Neural cell (in vitro differentiated cells): ENCODE results near the gene TMEM53. TPM values are rescaled to one million over a fixed set of nuclear protein-coding genes. Genes with fewer than 3 reads are reported as not detected.

Source experiments
- H2AFZ ChIP-seq: fragments of 200-600, 300-800 bp; sonication (generic), shearing (Covaris generic); 2 replicates; pipeline ENCODE4 v1.6.0; 2014; ENCODE audit warnings: low read depth, mild to moderate bottlenecking, antibody characterized with exemption, low read length, moderate library complexity
- H3F3A ChIP-seq: fragments of 200-600 bp; shearing (Covaris generic); 2 replicates; pipeline ENCODE4 v1.6.1; 2016; ENCODE audit warnings: mild to moderate bottlenecking, moderate library complexity, mixed read lengths, antibody characterized with exemption, low read length; ENCODE audit not compliant: insufficient read depth, poor library complexity, severe bottlenecking
- H3K27ac ChIP-seq: fragments of 200-600, 300-800 bp; sonication (generic), shearing (Covaris generic); 2 replicates; pipeline ENCODE4 v1.5.1; 2014; ENCODE audit warnings: mild to moderate bottlenecking, low read length, moderate library complexity
- H3K27me3 ChIP-seq: fragments of 300-800, 200-600 bp; sonication (generic), shearing (Covaris generic); 2 replicates; pipeline ENCODE4 v1.6.0; 2014; ENCODE audit warnings: mild to moderate bottlenecking, low read depth, low read length, moderate library complexity; ENCODE audit not compliant: insufficient read depth
- H3K36me3 ChIP-seq: fragments of 300-800, 200-600 bp; sonication (generic), shearing (Covaris generic); 2 replicates; pipeline ENCODE4 v1.5.1; 2014; ENCODE audit warnings: mild to moderate bottlenecking, antibody characterized with exemption, low read length, moderate library complexity; ENCODE audit not compliant: insufficient read depth
- H3K4me2 ChIP-seq: fragments of 300-800, 200-600 bp; sonication (generic), shearing (Covaris generic); 2 replicates; pipeline ENCODE4 v1.6.0; 2014; ENCODE audit warnings: mild to moderate bottlenecking, low read length
- H3K4me3 ChIP-seq: fragments of 300-800, 200-600 bp; sonication (generic), shearing (Covaris generic); 2 replicates; pipeline ENCODE4 v1.5.1; 2014; ENCODE audit warnings: mild to moderate bottlenecking, low read length, moderate library complexity
- H3K79me2 ChIP-seq: fragments of 200-600 bp; shearing (Covaris generic); replicated peaks from 2 replicates; pipeline ENCODE4 v1.6.0; 2014; ENCODE audit warnings: mild to moderate bottlenecking, low read length, moderate library complexity; ENCODE audit not compliant: insufficient read depth
- H3K9ac ChIP-seq: fragments of 300-800, 200-600 bp; sonication (generic), shearing (Covaris generic); 2 replicates; pipeline ENCODE4 v1.6.1; 2016; ENCODE audit warnings: mild to moderate bottlenecking, low read length, mixed read lengths
- H3K9me2 ChIP-seq: fragments of 200-600 bp; shearing (Covaris generic); 2 replicates; pipeline ENCODE4 v1.6.1; 2016; ENCODE audit warnings: mild to moderate bottlenecking, low read length, mixed read lengths; ENCODE audit not compliant: insufficient read depth
- H3K9me3 ChIP-seq: fragments of 200-600, 300-800 bp; sonication (generic), shearing (Covaris generic); 2 replicates; pipeline ENCODE4 v1.6.1; 2016; ENCODE audit warnings: mild to moderate bottlenecking, mixed run types, low read length, moderate library complexity, mixed read lengths
- H4K20me1 ChIP-seq: fragments of 200-600 bp; shearing (Covaris generic); 2 replicates; pipeline ENCODE4 v1.6.1; 2016; ENCODE audit warnings: mild to moderate bottlenecking, mixed run types; ENCODE audit not compliant: insufficient read depth
- CTCF ChIP-seq: fragments of 450-650 bp; IDR thresholded peaks from 2 replicates; pipeline ENCODE4 v1.5.1; 2014; ENCODE audit warnings: antibody characterized with exemption, mild to moderate bottlenecking, moderate library complexity; ENCODE audit not compliant: poor library complexity, severe bottlenecking
- EP300 ChIP-seq: fragments of 450-650 bp; conservative IDR thresholded peaks from 2 replicates; pipeline ENCODE4 v1.6.1; 2014; ENCODE audit warnings: antibody characterized with exemption, mild to moderate bottlenecking, moderate library complexity; ENCODE audit not compliant: poor library complexity, severe bottlenecking
- EZH2 ChIP-seq: fragments of 200-600, 300-800 bp; shearing (Covaris generic), sonication (generic); IDR thresholded peaks from 2 replicates; pipeline ENCODE4 v1.6.1; 2014; ENCODE audit warnings: antibody characterized with exemption, low read length, borderline replicate concordance, mild to moderate bottlenecking; ENCODE audit not compliant: insufficient read depth, poor library complexity, severe bottlenecking
- MXI1 ChIP-seq: fragments of 450-650 bp; conservative IDR thresholded peaks from 2 replicates; pipeline ENCODE4 v1.6.1; 2014; ENCODE audit warnings: antibody characterized with exemption, mild to moderate bottlenecking; ENCODE audit not compliant: poor library complexity, severe bottlenecking
- POLR2AphosphoS5 ChIP-seq: IDR thresholded peaks from 2 replicates; pipeline ENCODE4 v1.6.1; 2012
- RAD21 ChIP-seq: fragments of 450-650 bp; conservative IDR thresholded peaks from 2 replicates; pipeline ENCODE4 v1.6.1; 2014; ENCODE audit warnings: antibody characterized with exemption, mild to moderate bottlenecking, moderate library complexity
- REST ChIP-seq: IDR thresholded peaks from 2 replicates; pipeline ENCODE4 v1.6.1; 2012; ENCODE audit warnings: borderline replicate concordance
- SMC3 ChIP-seq: fragments of 450-650 bp; conservative IDR thresholded peaks from 2 replicates; pipeline ENCODE4 v1.6.1; 2014; ENCODE audit warnings: antibody characterized with exemption, mild to moderate bottlenecking, moderate library complexity; ENCODE audit not compliant: poor library complexity
- TAF1 ChIP-seq: IDR thresholded peaks from 2 replicates; pipeline ENCODE4 v1.6.1; 2012; ENCODE audit warnings: low read depth
- polyA plus RNA-seq: library from polyadenylated mRNA; depleted of rRNA; stranded (reverse); fragments of >200 nt; gene quantifications from 2 replicates; pipeline ENCODE4 v1.2.3, GENCODE V29; 2014

TMEM53 gene
- polyA plus RNA-seq, 1 donor from 2014 or later: 13.4 TPM

GRCh38 chr1:44642925-44643324 is 31.4 kb downstream of the TMEM53 start:
- H4K20me1 ChIP-seq: no peaks in the 10 kb centered on the region
- no peaks in the 10 kb centered on the region for H3K9me3 ChIP-seq
- no peaks in the 10 kb centered on the region for H3K36me3 ChIP-seq
- H3K9me2 ChIP-seq: no peaks in the 10 kb centered on the region
- H3K4me2 ChIP-seq: no peak overlapping the region
- H3K27me3 ChIP-seq: no peaks in the 10 kb centered on the region
- no peak overlapping the region for H3K4me3 ChIP-seq
- no peak overlapping the region for H3K9ac ChIP-seq
- no peaks in the 10 kb centered on the region for H3F3A ChIP-seq
- no peaks in the 10 kb centered on the region for H3K79me2 ChIP-seq
- H2AFZ ChIP-seq: no peak overlapping the region
- TF ChIP-seq POLR2AphosphoS5 (no peak), SMC3 (no peak), MXI1 (no peak), REST (no peak), RAD21 (no peak), EZH2 (no peak), CTCF (no peak), EP300 (no peak), TAF1 (no peak)
- no peak overlapping the region for H3K27ac ChIP-seq

- H3K4me3 ChIP-seq: no peak overlapping the region
- H4K20me1 ChIP-seq: no peaks in the 10 kb centered on the region
- TF ChIP-seq MXI1: no peak
- no peak for TF ChIP-seq POLR2AphosphoS5
- TF ChIP-seq CTCF: no peak
- TF ChIP-seq EZH2: no peak
- no peak for TF ChIP-seq RAD21
- no peak for TF ChIP-seq SMC3
- no peak for TF ChIP-seq REST
- TF ChIP-seq EP300: no peak
- no peak for TF ChIP-seq TAF1
- no peaks in the 10 kb centered on the region for H3K27me3 ChIP-seq
- no peak overlapping the region for H3K9ac ChIP-seq
- H2AFZ ChIP-seq: no peak overlapping the region
- H3K79me2 ChIP-seq: no peaks in the 10 kb centered on the region
- no peaks in the 10 kb centered on the region for H3F3A ChIP-seq
- no peaks in the 10 kb centered on the region for H3K36me3 ChIP-seq
- H3K9me3 ChIP-seq: no peaks in the 10 kb centered on the region
- no peak overlapping the region for H3K27ac ChIP-seq
- no peaks in the 10 kb centered on the region for H3K9me2 ChIP-seq
- H3K4me2 ChIP-seq: no peak overlapping the region
Observed at GRCh38 chr1:44642255-44642654, 32.0 kb downstream of the TMEM53 start.
